ENCODE data around the gene TSPAN2.

TSPAN2 gene

DNA sequence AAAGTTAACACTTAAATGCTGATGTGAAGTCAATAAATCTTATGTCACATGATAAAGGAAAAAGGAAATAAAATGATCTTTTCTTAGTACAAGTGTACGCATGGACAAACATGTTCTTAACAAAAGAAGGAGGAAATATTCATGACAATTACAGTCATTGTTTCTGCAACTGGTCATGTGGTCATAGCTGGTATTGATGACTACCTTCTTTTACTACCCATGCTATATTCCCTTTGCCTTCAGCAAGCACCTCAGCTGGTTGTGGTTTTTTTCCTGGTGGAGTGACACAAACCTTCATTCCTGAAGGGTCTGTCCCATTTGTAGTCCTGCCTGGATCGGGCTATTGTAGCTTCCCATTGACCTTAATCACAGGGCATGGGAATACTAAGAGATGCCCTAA lies 83.1 kb downstream of the TSPAN2 start:
- DNase-seq: no peak
- in situ Hi-C loops (cut with MboI; ENCODE audit: low pct_unique_long_range_greater_than_20kb, low sequenced_read_pairs): no loop called here

Data from KBM-7 (cell line).